UCSD-AML1 (cell line): ENCODE measurements around the gene STPG1.
A peak's percentile ranks its signal among the peaks of the same experiment; 100 is the strongest.

ENCODE experiments used
- DNase-seq: peaks from one replicate; lab custom pipeline; 2025; ENCODE audit not compliant: unreplicated experiment; lab: John Stamatoyannopoulos, UW

STPG1 gene

DNA sequence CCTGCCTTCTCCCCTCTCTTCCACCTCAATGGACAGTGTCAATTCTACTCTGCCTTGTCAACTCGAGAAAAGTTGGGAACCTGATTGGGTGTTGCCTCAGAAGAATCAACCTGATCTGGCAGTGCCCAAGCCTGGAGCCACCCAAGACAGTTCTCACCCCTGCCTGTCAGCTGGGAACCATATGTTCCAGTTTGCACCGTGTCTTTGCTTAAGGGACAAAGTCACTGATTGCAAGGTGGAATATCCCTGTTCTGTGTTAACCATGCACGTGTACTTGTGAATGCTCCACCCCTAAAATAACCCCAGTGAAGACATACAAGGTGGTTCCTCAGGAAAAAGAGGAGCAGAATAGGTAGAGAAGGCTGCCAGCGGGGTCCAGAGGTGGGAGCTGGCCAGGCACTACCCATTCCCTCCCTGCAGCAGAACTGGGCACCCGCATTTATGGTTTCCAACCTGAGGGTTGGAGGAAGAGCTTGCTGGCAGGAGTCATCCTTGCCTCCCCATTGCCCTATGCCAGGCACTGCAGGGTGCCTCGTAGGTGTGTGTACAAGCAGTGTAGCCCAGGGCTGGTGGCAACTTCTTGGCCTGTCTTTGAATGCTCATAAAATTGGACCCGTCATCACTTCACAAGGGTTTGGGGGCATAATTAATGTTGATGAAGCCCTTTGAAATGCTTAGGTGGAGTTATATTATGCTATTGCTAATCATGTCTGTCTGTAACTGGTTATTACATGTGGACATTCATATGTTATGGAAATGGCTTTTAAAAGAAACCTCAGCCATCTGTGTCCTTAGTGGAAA lies 13.4 kb upstream of the STPG1 start:
- no peak for DNase-seq

DNA sequence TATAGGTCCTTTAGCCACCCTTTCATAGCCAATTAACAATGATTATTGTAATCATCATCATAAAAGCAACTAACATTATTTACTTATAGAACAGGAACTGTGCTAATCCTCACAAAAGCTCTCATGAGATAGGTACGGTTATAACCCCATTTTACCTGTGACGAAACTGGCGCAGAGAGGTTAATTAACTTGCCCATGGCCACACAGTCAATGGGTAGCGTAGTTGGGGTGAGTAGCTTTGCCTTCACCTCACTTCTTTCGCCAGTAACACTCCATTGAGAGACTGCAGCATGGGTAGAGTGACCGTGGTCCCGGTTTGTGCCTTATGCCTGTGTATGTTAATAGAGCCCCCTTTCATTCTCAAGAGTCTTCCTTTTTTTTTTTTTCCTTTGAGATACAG lies 12.3 kb upstream of the STPG1 start:
- no peak for DNase-seq

DNA sequence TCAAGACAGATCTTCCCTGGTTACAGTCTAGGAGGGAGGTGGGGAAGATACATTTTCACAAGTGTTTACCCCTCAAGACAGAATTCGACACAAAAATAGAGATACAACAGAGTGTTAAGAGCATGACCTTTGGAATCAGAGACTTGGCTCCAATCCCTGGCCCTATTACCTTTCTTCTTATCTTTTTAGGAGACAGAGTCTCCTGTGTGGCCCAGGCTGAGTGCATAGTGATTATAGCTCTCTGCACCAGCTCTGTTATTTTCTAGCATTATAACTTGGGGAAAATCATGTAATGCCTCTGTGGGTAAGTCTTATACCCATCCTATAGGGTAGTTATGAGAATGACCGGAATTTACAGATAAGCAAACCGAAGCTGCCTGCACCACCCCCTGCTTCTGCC lies 11.9 kb upstream of the STPG1 start:
- DNase-seq = no peak

DNA sequence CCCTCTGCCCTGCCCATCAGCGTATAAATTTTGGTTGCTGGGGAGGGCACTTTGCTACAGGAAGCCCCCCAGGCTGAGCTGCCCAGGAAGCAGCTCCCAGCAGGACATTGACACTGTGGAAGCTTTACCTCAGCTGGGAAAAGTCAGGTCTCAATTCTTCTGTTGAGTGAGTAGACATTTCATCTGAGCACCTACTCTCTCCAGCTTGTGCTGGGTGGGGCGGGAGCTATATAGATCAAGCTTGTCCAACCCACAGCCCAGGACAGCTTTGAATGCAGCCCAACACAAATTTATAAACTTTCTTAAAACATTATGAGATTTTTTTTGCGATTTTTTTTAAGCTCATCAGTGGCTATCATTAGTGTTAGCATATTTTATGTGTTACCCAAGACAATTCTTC lies 11.4 kb upstream of the STPG1 start:
- DNase-seq = no peak

DNA sequence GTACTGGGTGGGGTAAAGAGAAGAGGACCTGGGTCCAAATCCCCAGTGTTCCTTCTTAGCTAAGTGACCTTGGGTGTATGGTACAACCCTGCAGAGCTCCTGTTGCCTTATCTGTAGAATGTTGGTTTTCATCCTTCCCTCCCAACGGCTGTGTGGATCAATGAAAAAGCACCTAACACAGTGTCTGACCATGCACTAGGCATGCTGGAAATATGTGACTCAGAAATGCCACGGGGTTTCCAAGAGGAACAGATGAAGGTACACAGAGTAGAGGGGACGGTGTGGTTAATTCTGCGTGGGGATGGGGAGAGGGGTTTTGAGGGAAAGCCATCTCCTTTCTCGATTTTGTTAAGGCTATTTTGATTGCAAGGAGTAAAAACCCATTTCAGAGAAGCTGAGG lies 10.6 kb upstream of the STPG1 start:
- no peak for DNase-seq

DNA sequence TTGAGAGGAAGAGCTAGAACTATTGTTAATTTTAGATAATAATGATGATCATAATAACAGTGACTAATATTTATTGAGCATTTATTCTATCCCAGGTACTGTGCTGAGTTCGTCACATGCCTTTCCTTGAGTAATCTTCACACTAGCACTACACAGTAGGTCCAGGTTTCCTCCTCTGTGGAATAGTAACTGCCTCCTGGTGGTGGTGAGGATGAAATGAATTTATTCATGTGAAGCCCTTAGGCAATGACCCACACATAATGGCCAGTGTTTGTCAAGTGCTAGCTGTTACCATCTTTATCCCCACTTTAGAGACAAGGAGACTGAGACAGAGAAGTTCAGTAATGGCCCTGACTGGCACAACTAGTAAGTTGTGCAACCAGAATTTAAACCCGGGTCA lies 7.9 kb upstream of the STPG1 start:
- DNase-seq = no peak

DNA sequence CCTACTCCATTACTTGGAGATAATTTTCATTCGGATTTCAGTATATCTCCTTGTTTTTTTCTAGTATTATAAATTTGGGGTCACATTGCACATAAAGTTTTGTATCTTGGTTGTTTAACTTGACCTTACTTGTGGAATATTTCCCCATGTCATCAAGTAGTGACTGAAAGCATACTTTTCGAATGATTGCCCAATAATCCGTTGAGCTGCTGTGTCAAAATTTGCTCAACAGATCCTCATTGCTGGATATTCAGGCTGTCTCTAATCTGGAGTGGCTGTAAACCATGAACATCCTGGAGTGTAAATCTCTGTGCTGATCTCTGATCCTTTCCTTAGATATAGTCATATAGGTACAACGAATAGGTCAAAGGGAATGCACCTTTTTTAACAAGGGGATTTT lies 7.0 kb upstream of the STPG1 start:
- DNase-seq = no peak

DNA sequence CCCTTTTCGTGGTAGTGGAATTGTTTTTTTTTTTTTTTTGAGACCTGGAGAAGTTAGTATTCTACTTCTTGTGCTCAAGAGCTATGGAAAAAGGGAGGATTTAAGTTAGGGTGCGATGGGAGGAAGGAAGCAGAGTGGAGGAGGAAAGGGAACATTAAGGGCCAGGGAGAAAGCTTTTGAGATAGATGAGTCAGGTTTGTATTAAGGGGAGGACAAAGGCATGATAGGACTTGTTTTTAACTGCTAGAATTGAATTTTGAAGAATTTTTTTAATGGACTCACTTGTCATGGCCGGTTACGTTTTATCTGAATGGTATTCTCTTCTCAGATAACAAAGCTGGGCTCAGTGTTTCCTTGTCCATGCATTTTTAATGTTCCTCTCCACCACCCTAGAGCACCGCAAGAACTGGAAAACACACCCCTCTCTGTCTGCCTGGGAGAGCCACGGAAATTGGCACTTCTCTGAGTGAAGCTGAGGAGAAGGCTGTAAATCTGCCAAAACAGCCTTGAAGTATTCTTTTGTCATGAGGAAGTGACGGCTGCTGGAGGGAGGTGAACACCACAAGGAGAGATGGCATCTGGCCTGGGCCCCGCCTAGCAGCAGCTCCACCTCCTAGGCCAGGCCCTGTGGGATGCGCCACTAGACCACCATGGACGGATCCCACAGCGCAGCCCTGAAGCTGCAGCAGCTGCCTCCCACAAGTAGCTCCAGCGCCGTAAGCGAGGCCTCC lies 5.5 kb upstream of the STPG1 start:
- peak; percentile 66 for DNase-seq

DNA sequence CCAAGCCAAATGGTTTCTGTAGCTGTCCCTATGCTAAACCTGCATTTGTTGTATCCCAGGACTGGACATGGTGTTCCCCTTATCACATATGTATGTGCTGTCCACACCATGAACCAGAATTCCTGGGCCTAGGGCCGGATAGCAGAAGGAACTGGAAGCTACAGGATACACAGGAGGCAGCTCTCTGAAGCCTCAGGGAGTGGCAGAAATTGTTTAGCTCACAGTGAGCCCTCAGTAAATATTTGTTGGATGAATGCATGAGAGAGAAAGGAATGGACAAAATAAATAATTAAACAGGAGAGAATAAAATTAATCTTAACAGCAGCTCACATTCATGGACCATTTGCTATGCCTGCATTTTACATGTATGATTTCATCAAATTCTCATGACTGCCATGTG lies 4.1 kb upstream of the STPG1 start:
- no peak for DNase-seq

DNA sequence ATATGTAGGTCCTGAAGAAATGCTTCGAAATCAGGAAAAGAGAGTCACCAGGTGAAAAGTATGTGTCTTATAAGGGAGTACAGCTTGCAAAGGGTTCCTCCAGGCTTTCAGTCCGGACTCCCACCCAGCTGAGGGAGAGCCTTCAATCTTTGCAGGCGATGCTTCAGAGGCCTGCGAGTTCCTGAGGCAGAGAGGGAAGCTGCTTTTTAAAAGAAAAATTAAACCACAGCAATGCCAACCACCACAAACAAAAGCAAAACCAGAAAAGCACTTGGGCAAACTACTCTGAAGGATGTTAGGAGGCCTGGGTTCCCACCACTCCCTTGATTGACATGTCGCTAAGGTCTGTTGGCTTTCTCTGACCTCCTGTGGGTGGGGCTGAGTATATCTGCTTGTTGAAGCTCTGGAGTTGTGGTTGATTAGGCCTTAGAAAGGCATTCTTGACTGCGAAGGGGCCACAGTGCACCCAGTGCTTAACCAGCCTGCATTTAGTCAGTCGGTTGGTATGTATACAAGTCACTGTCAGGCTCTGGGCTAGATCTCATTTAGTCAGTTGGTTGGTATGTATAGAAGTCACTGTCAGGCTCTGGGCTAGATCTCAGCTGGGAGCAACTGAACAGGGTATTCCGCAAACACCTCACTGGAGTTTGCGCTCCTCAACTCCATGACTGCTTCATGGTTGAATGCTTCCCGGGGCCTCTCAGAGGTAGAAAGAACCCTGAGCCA lies 3.2 kb upstream of the STPG1 start:
- DNase-seq = peak; percentile 47

DNA sequence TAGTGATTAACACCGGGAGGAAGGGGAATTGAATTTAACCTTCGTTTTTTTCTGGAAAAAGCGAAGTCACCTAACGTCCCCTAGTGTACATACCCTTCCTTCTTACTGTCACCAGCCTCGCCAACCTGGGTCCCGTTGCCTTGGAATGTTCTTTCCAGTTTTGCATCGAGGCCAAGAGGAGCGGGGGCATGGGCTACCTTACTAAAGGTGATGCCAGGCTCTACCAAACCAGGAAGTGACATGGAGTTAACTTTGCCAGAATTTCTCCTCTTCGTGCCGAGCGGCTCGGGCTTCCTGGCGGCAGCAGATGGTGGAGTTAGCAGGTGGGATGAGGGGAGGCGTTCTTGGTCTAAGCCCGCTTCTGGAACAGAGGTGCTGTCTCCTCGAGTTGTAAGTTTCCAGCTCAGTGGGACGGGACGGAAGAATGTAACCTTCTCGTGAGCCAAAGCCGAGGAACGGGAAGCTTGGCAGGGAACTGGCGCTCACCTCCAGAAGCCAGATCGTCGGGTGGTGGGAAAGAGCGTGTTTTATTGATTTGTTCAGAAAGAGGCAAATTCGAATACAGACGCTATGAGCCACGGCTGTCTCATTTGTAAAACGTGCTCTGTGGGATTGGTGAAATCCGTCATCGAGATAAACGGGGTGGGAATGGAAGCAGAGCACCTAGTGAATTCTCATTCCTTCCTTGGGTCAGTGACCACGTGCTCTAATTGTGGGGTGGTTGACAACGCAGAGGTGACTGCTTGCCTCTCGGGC lies 2.5 kb upstream of the STPG1 start:
- no peak for DNase-seq

DNA sequence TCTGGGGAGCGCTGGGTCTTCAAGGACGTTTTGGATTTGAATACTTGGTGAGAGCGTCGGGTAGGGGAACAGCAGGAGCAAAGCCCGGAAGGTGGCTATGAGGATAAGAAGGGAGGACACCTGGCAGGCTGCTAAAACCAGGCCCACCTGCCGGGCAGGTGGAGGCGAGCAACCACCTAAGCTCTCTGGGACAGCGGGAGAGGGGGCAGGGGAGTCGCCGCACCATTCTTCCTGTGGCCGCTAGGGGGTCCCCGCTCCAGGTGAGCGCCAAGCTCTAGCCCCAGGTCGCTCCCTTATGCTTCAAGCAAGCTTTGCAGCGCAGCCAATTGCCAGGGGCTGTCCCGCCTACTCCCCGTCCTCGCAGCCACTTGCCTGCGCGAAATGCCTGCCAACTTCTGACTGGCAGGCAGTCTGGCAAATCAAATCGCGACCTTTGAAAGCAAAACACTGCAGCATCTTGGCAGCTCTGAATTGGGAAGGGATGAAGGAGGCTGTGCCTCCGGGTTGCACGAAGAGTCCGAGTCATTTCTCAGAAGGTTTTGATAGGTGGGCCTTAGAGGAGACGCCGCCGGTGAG lies 1.8 kb upstream of the STPG1 start, which contains the start of gene NIPAL3:
TSS of gene NIPAL3 (plus strand) at position 469 of the 576 bp plus-strand sequence. CDS start 3,746 bp downstream, outside the sequence.
- DNase-seq = peak; percentile 94

DNA sequence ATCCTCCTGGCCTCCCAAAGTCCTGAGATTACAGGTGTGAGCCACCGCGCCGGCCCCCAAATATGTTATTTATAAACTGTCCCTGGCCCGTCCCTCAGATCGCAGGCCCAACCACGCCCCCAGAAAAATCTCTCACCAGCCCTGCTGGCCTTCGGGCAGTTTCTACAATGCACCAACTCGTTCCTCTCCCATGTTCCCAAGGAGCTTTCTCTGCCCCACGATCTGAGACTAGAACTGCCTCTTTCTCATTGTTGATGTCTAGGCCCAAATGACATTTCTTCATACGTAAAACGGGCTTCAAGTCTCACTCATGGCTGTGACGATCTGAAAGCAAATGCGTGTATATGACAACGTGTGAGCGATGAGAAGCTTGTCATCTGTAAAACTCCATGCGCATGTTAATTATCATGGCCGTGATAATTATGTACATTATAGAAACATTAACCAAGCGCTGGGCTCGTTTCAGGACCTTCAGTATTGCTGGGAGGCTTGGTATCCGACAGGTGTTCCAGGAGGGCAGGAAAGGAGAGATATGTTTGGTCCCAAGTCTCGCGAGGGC lies 1.3 kb upstream of the STPG1 start:
- DNase-seq = no peak

DNA sequence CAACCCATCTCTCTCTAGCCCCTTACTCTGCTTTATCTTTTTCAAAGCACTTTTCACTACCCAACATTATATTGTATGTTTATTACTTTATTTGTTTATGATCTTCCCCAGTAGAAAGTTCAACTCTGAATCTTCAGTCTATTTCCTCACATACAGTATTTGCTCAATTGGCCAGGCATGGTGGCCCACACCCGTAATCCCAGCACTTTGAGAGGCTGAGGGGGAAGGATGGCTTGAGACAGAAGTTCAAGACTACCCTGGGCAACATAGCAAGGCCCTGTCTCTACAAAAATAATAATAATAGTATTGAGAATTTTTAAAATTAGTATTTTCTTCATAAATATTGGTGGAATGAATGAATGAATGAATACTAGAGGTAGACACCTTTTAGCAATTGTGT lies 1.2 kb downstream of the STPG1 start:
- DNase-seq = no peak

DNA sequence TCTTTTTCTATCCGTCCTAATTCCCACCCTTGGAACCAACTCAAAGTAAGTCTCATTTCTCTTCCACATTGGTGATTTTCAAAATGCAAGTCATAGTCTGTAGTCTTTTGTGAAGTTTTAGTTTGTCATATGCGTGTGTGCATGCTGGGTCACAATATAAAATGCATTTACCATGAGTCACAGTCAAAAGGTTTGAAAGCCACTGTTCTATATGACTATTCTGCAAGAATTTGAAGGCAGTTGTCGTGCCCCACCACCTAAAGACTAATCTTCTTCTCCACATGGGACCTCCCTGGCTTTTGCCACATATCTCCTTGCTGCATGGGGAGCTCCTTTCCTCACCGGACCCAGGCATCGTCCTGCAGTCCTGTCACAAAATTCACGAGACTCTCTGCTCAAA lies 1.6 kb downstream of the STPG1 start:
- DNase-seq = no peak

DNA sequence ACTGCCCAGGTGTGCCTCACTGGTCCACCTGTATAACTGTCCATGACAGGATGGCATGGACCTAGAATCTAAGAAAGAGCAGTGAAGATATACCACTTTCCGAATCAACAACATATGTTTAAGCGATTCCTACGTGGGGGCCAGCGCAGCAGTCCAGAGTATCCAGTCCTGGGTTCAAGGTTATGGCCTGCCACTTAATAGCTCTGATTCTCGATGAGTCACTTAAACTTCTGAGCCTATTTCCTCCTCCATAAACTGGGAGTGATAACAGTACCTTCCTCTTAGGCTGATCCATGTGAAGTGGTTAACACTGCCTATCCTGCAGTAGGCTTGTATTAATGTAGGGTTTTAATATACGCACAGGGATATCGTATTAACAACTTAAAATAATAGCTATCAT lies 2.8 kb downstream of the STPG1 start:
- no peak for DNase-seq

DNA sequence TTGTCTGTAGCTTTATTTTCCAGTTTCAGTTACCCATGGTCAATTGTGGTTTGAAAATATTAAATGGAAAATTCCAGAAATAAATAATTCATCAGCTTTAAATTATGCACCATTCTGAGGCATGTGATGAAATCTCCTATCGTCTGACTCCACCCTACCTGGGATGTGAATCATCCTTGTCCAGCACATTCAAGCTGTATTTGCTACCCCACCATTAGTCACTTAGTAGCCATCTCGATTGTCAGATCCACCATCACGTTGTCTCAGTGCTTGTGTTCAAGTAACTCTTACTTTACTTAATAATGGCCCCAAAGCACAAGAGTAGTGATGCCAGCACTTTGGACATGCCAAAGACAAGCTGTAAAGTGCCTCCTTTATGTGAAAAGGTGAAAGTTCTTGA lies 4.0 kb downstream of the STPG1 start:
- no peak for DNase-seq

DNA sequence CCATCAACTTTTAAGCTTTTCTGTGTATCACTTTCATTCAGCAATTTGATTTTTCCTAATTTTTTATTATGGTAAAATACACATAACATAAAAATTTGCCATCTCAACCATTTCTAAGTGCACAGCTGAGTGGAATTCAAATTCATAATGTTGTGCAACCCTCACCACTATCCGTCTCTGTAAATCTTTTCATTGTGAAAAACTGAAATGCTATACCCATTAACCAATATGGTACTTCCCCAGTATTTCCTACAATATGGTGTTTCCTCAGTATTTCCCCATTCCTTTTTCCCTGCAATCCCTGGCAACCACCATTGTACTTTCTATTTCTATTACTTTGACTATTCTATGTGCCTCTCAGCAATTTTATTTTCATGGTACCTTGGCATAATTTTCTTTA lies 6.8 kb downstream of the STPG1 start:
- no peak for DNase-seq

DNA sequence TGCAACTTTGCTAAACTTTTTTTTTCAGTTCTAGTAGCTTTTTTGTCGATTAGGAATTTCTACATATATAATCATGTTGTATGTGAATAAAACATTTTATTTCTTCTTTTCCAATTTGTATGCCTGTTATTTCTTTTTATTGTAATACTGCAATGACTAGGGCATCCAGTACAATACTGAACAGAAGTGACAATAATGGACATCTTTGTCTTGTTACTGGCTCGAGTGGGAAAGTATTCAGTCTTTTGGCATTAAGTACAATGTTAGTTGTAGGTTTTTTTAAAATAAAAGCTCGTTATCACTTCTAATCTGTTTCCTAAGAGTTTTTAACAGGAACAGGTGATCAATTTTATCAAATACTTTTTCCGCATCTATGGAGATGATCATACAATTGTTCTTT lies 9.8 kb downstream of the STPG1 start:
- no peak for DNase-seq

DNA sequence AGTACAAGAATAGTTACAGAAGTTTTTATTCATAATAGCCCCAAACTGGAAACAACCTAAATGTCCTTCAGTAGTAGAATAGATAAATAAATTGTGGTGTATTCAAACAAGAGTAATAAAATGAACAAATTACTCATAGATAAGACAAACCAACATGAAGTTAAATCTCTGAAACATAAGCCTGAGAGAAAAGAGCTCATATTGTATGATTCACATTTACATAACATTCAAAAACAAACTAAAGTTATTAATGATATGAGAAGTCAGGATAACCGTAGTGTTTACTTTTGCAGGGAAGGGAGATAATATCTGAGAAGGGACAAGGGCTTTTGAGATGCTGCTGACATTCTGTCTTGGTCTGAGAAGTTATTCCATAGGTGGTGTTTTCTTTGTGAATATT lies 13.5 kb downstream of the STPG1 start:
- DNase-seq = no peak

DNA sequence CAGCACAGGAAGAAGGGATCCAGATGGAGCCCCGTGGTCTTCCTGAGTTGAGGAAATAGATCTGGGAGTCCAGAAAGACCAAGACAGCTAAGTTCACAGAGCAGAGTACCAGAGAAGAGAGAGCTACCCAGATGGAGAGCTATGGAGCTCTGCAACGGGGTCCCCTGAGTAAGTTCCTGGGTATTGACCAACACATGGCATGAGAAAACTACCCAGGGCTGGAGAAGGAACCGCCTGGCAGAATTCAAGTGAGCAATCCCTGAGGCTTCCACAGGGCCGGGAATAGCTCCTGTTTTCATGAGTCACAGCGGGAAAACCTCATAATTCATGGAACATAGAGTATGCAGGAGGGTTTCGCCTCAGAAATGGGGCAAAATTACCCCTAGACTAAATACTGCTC lies 19.7 kb downstream of the STPG1 start:
- DNase-seq = no peak
